Measurements from ENCODE around the gene ARMC2. TPM values are rescaled to one million over a fixed set of nuclear protein-coding genes. Genes with fewer than 3 reads are reported as not detected.

ARMC2 gene
- total RNA-seq, 1 experiment from 2014 or later: 12.6 TPM

DNA sequence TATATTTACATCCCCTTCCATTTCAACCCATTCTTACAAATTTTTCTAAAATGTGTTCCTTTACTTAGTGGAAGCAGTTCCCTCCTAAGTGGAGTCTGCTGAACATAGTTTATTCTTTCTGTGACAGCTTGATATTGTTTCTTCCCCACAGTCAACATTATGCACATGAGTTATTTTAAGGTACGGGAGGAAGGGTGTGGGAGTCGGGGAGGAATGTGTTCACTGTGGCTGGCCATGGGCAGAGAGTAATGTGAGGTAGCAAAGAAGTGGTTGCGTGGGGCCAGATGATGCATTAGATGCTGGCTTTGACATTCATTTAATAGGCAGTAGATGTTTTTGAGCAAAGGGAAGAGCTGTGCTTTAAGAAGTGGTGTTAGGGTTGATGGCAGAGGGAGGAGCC is 98.5 kb downstream of the ARMC2 start:
- Histone ChIP-seq H3K9me3 (ENCODE audit: low read depth, low read length, poor library complexity, severe bottlenecking) (no peaks in the 10 kb centered on the region), H3K27me3 (replicated peaks; ENCODE audit: insufficient read depth, low read depth, low read length, poor library complexity) (no peaks in the 10 kb centered on the region), H3K4me1 (ENCODE audit: insufficient read depth, low read length, poor library complexity, severe bottlenecking) (no peaks in the 10 kb centered on the region), H3K36me3 (ENCODE audit: insufficient read depth, low read length, poor library complexity, severe bottlenecking) (no peaks in the 10 kb centered on the region), H3K4me3 (ENCODE audit: low read depth, low read length, poor library complexity, severe bottlenecking) (no peak overlapping the region), H3K27ac (ENCODE audit: low read depth, low read length, poor library complexity, severe bottlenecking) (no peak overlapping the region)
- intact Hi-C loops (cut with micrococcal nuclease; ENCODE audit: unreplicated experiment): no loop called here
- TF ChIP-seq EZH2 (IDR thresholded peaks at IDR 0.05; ENCODE audit: borderline replicate concordance, low read depth, low read length, poor library complexity, severe bottlenecking): no peak
- TF ChIP-seq, protein P1, sequence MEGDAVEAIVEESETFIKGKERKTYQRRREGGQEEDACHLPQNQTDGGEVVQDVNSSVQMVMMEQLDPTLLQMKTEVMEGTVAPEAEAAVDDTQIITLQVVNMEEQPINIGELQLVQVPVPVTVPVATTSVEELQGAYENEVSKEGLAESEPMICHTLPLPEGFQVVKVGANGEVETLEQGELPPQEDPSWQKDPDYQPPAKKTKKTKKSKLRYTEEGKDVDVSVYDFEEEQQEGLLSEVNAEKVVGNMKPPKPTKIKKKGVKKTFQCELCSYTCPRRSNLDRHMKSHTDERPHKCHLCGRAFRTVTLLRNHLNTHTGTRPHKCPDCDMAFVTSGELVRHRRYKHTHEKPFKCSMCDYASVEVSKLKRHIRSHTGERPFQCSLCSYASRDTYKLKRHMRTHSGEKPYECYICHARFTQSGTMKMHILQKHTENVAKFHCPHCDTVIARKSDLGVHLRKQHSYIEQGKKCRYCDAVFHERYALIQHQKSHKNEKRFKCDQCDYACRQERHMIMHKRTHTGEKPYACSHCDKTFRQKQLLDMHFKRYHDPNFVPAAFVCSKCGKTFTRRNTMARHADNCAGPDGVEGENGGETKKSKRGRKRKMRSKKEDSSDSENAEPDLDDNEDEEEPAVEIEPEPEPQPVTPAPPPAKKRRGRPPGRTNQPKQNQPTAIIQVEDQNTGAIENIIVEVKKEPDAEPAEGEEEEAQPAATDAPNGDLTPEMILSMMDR (conservative IDR thresholded peaks at IDR 0.05; ENCODE audit: low read depth, low read length): no peak
- BruUV-seq (replicated peaks): no TSS peak
- CTCF ChIA-PET: no interaction called here
- POLR2A ChIA-PET (ENCODE audit: low non-redundant PET): no interaction called here
- DNase-seq (ENCODE audit: low spot score): no peak

DNA sequence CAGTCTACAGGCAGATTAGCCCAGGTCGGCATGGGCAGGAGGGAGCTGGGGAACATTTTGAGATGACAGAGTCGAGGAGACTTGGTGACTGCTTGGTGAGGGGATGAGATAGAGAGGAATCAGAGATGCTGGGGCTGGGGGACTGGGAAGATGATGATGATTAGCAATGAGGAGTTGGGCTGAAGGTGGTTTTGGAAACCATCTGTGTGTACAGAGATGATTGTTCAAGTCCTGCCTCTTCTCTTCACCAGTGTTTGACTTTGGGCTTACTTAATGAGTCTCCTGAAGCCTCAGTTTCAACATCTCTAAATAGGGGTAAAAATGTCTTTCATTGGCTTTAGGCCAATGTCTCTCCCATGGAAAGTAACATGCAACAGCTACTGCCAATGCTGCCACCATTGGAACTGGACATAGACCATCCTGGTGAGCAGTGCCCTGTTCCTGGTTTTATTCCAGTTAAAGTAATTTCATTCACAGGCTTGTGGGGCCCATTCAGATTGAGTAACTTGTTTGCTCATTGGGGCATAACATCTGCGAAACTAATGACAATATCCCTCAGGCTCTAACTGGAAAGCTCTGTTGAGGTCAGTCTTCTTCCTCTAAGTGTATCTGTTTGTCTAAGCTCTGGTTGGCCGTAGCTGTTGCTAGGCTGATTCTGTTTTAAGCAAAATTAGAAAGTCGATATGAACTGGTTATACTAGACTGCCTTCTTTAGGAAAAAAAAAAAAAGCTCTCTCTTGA is 99.1 kb downstream of the ARMC2 start:
- H3K27ac ChIP-seq (ENCODE audit: low read depth, low read length, poor library complexity, severe bottlenecking): no peak overlapping the region
- no peak for TF ChIP-seq EZH2 (IDR thresholded peaks at IDR 0.05; ENCODE audit: borderline replicate concordance, low read depth, low read length, poor library complexity, severe bottlenecking)
- TF ChIP-seq, protein P1 (conservative IDR thresholded peaks at IDR 0.05; ENCODE audit: low read depth, low read length): no peak
- ChIA-PET CTCF (no interaction called here), POLR2A (ENCODE audit: low non-redundant PET) (no interaction called here)
- no peaks in the 10 kb centered on the region for H3K9me3 ChIP-seq (ENCODE audit: low read depth, low read length, poor library complexity, severe bottlenecking)
- DNase-seq (ENCODE audit: low spot score): no peak
- no peak overlapping the region for H3K4me3 ChIP-seq (ENCODE audit: low read depth, low read length, poor library complexity, severe bottlenecking)
- H3K27me3 ChIP-seq (replicated peaks; ENCODE audit: insufficient read depth, low read depth, low read length, poor library complexity): no peaks in the 10 kb centered on the region
- no peaks in the 10 kb centered on the region for H3K4me1 ChIP-seq (ENCODE audit: insufficient read depth, low read length, poor library complexity, severe bottlenecking)
- H3K36me3 ChIP-seq (ENCODE audit: insufficient read depth, low read length, poor library complexity, severe bottlenecking): no peaks in the 10 kb centered on the region
- intact Hi-C loops (cut with micrococcal nuclease; ENCODE audit: unreplicated experiment): no loop called here
- BruUV-seq (replicated peaks): no TSS peak

DNA sequence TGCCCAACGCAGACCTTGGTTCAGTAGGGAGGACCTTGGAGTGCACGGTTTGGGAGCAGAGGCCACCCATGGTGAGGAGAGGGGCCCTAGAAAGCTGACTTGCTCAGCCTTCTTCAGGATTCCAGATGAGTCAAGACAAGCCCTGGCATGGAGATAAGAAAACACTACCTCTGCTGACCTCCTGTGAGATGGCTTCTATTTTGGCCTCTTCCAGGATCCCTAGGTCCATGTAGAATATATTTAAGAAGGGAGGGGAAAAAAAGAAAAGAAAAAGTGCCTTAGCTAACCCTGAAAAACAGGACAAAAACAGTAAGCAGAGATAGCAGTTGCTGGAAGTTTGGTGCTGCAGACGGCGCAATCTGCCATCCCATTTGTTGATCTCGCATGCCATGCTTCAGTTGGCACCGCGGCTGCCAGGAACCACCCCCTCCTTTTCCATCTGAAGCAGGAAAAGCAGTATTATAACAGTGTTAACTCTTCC is 100.0 kb downstream of the ARMC2 start:
- no peaks in the 10 kb centered on the region for H3K9me3 ChIP-seq (ENCODE audit: low read depth, low read length, poor library complexity, severe bottlenecking)
- BruUV-seq (replicated peaks): no TSS peak
- H3K27ac ChIP-seq (ENCODE audit: low read depth, low read length, poor library complexity, severe bottlenecking): no peak overlapping the region
- H3K4me1 ChIP-seq (ENCODE audit: insufficient read depth, low read length, poor library complexity, severe bottlenecking): no peaks in the 10 kb centered on the region
- no peak for DNase-seq (ENCODE audit: low spot score)
- TF ChIP-seq EZH2 (IDR thresholded peaks at IDR 0.05; ENCODE audit: borderline replicate concordance, low read depth, low read length, poor library complexity, severe bottlenecking): no peak
- TF ChIP-seq, protein P1 (conservative IDR thresholded peaks at IDR 0.05; ENCODE audit: low read depth, low read length): no peak
- CTCF ChIA-PET: no interaction called here
- intact Hi-C loops (cut with micrococcal nuclease; ENCODE audit: unreplicated experiment): no loop called here
- H3K27me3 ChIP-seq (replicated peaks; ENCODE audit: insufficient read depth, low read depth, low read length, poor library complexity): no peaks in the 10 kb centered on the region
- POLR2A ChIA-PET (ENCODE audit: low non-redundant PET): interaction anchor here (0.5 to 0.7 kb wide), 2 partner anchors 9 to 444 kb away, joined by 3 read pairs; no protein-coding TSS in a partner anchor
- H3K4me3 ChIP-seq (ENCODE audit: low read depth, low read length, poor library complexity, severe bottlenecking): no peak overlapping the region
- no peaks in the 10 kb centered on the region for H3K36me3 ChIP-seq (ENCODE audit: insufficient read depth, low read length, poor library complexity, severe bottlenecking)
